Stimulated activated CD4-positive, alpha-beta T cell treated with anti-CD3 and anti-CD28 coated beads, Interleukin-1b, Interleukin-23, amount 100 ng/mL, for 48 hours (primary cell): Measurements from ENCODE around the gene CCNG1.
"Not testable (repeated sequence)": the region's sequence is repeated elsewhere in the genome, so short reads cannot be mapped to it uniquely, and the experiment has no call there.

Experiments
- DNase-seq: peaks from one replicate; pipeline ENCODE4 v3.0.0-alpha.2; 2020

CCNG1 gene, protein sequence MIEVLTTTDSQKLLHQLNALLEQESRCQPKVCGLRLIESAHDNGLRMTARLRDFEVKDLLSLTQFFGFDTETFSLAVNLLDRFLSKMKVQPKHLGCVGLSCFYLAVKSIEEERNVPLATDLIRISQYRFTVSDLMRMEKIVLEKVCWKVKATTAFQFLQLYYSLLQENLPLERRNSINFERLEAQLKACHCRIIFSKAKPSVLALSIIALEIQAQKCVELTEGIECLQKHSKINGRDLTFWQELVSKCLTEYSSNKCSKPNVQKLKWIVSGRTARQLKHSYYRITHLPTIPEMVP

DNA sequence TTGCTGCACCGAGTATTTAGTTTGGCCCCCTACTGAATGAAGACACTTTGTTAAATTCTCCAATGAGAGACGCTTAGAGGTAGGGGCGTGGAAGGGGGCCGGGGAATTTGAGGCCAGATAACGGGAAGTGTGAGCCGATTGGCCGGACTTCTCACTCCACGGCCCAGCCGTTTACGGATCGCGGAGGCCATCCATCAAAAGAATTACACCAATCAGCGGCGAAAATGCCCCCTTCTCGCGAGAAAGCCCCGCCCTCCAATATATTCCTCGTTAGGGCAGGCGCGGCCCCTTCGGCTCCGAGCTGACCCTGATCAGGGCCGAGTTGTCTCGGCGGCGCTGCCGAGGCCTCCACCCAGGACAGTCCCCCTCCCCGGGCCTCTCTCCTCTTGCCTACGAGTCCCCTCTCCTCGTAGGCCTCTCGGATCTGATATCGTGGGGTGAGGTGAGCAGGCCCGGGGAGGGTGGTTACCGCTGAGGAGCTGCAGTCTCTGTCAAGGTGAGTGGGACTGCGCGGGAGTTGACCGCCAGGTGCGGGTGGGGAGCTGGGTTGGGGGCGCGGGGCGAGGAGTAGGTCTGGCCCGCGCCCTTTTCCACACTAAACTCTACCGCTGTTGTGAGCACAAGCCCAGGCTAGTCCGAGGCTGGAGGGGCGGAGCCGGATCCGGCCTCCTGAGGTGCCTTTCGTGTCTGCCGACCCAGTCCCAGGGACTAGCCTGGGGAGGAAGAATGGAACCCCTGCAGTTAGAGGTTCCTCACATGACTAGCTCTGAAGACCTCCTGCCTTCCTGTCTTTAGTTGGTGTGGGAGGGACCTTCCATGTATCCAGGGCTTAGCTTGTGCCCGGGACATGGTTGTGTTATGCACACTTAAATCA is at the start of gene CCNG1:
Gene CCNG1, plus strand, starts transcription at position 287 of the 874 bp plus-strand sequence. CDS start 1,662 bp downstream, outside the sequence.
- DNase-seq, result peak; percentile 90

DNA sequence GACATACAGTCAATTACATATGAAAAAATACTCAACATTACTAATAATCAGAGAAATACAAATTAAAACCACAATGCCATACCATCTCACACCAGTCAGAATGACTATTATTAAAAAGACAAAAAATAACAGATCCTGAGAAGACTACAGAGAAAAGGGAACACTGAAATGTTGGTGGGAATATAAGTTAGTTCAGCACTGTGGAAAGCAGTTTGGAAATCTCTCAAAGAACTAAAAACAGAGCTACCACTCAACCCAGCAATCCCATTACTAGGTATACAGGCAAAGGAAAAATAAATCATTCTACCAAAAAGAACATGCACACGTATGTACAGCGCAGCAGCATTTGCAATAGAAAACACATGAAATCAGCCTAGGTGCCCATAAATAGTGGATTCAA is 41.6 kb upstream of the CCNG1 start:
- DNase-seq, result no peak

DNA sequence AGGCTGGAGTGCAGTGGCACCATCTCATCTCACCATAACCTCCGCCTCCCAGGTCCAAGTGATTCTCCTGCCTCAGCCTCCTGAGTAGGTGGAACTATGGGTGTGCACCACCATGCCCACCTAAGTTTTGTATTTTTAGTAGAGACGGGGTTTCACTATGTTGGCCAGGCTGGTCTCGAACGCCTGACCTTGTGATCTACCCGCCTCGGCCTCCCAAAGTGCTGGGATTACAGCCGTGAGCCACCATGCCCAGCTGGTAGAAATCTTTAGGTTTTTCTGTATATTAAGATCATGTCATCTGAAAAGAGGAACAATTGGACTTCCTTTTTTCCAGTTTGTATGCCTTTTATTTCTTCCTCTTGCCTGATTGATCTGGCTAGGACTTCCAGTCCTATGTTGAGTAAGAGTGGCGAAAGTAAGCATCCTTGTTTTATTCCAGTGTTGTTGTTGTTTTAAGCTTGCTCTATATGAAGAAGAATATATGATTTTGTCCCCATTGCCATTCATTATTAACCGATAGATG is 40.5 kb upstream of the CCNG1 start:
- not testable (repeated sequence) for DNase-seq

DNA sequence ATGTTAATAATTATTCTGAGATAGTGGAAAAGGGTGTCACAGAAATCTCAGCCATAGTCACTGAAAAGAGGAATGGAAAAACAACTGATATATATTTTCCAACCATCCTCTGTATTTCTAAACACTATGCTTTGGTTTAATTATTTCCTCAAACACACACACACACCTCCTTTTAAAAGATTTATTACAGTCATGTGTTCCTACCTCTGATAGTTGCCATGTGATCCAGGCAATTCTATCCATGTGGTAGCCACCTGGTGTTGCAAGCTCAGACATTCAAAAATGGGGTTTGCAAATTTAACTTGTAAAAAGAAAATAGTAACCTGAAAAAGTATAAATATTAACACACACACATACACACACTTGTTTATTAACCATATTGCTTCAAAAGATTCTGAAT is 40.0 kb upstream of the CCNG1 start:
- no peak for DNase-seq

DNA sequence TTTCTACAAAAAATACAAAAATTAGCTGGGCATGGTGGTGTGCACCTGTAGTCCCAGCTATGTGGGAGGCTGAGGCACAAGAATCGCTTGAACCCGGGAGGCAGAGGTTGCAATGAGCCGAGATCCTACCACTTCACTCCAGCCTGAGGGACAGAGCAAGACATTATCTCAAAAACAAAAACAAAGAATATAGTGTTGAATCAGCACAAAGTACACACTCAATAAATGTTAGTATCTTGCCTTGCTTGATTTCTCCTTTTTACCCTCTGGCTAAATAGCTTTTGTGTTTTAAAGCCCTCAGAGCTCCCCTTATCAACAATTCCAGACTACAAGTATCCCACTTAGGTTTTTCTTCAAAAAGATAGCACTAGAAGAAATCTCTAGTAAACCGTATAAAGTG is 37.5 kb upstream of the CCNG1 start:
- DNase-seq, result no peak

DNA sequence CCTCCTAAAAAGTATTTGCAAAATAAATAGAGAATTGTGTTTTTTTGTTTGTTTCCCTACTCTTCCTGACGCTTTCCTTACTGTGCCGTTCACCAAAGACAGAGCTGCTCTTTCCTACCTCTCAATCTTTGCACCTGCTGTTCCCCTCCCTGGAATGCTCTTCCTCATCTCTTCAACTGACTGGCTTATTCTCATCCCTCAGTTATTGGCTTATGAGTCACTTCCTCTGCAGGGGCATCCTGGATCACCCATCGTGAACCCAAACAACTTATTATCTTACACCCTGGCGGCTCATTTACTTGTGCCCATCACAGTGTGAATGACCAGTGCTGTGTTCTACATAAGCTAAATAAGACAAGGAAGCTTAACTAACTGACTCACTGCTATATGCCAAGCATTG is 36.1 kb upstream of the CCNG1 start:
- DNase-seq, result no peak

DNA sequence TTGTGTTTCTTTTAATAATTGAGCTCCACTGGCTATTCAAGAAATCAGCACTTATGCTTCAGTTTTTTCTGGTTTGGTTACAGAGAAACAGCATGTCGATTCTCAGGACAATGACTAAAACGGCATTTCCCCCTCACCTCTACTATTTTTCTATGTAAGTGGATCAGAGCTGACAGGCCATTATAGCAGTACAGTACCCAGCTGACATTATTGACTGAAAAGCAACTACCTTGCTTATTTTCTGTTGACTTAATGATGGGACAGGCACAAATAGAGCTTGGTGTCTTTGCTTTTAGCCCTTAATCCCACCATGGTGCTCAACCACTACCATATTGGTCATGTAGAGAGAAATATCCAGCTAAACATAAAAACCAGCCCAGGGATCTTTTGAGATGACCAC is 35.4 kb upstream of the CCNG1 start:
- no peak for DNase-seq

DNA sequence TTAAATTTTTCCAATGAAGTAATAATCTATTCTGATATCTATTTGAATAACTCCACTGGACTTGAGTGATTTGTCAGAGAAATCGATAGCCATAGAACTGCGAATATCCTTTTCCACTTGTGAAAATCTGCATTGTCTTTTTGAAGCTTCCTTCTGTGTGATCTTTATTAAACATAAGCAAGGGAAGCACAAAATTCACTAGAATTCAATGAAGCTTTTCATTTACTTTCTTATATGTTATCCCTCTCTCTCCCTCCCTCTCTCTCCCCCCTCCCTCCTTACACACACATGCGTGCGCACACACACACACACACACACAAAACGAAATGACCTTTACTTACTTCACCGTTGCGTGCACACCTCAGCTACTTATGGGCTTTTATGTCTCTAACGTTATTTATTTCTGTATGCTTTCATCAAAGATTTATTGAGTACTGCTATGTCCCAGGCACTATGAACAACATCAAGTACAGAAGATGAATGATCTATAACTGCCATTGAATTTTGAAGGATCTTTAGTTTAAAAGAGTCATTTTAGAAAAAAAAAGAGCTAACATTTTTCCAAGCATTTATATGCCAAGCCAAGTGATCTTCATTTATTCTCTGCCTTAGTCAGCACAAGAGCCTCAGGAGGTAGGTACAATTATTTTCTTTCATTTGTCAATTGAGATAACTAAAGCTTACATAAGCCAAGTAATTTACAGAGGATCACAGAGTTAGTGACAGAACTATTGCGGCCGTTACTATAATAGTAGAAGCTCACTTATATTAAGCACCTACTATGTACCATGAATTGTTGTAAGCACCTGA is 32.8 kb upstream of the CCNG1 start:
- DNase-seq, result no peak

DNA sequence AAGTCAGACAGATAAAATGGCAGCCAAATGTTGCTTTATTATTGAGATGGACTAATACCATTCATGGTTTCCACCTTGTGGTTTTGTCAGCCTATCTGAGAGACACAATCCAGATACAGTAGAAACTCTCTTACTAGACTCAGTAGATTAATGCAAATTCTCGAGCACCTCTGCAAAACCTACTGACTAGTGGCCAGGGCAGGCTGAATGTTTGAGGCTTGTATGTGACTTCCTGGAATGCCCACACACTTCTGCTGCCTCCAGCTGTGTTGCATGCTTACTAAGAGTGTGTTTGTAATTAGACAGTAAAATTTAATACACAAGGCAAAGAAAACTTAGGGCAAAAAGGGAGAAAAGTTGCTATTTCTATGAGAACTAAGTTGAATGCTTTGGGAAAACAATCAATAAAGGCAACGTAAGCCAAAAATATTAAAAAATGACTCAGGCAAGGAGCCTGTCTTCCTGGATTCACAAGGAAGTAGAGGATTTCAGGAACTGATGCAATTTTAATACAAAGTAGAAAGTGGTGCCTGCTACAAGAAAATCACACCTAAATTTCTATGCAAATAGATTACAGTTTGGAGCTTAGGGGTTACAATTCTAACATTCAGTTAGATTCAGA is 30.2 kb upstream of the CCNG1 start:
- DNase-seq, result no peak

DNA sequence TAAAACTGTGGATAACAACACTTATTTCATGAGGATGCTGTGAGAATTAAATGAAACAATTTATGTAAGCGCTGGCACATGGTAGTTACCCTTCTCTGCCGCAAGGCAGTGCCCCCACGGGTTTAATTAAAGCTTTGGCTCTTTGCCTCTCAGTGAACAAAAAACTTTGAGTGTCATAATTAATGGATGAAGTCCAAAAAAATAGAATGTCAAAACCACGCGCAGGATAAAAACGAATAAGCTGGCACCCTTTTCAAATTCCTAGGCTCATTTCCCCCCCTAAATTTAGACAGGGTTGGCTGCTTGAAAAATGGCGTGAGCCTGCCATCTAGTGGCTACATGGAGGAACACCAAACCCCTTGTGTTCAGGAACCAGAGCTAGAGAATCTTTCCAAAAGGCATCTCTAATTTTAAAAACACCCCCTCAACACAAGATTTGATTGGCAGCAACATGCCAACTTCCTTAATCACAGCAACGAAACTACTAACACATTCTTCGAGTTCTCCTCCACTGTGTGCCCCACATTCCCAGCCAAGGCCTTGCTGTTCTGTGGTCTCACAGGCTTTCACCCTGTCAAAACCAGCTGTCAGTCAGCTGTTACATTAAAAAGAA is 29.0 kb upstream of the CCNG1 start:
- peak; percentile 43 for DNase-seq

DNA sequence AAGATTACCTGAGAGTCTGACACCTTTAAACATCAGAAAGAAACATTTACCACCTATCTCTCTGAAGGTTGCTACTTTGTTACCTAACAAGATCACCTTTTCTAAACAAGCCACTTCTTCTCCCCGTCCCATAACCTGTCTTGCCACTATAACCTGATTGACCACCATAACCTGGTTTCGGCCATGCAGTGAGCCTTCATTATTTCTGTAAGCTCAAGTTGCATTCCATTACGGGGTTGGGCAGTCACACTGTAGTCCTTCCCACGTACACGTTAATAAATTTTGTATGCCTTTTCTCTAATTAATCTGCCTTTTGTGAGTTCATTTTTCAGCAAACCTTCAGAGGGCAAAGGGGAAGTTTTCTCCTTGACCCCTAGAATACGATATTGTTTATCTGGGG is 28.0 kb upstream of the CCNG1 start:
- DNase-seq, result no peak

DNA sequence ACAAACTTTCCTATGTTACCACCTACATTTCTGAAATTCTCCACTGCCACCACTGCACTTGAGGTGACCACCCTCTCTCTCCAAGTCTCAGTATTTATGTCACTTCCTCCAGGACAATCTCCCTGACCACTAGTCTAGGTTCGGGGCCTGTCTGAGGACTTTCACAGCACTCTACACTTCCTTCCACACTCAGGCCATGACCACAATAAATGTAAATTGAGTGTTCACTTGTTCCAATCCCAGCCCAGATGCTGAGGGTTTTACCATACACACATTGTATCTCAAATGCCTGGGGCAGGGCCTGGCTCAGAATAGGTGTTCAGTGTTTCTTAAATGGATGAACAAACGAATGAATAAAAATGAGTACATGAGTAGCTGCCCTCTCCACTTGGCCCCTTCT is 26.9 kb upstream of the CCNG1 start:
- no peak for DNase-seq

DNA sequence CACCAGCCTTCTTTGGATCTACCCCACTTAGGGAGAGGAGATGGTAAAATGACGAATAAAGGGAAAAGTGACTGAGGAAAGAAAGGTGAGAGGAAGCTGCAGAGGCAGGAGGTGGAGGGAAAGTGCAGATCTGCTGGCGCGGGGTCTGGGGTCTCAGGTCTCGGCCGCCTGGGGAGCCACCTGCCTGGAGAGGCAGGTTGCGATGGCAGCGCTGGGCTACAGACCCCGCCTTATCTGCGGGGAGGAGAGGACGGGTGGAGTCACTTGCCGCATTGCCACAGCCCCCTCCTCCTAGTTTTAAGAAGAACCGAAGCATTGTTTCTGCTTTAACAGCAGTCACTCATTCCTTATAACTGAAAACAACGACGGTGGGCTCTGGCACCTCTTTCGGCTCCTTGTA is 21.7 kb upstream of the CCNG1 start:
- DNase-seq, result not testable (repeated sequence)

DNA sequence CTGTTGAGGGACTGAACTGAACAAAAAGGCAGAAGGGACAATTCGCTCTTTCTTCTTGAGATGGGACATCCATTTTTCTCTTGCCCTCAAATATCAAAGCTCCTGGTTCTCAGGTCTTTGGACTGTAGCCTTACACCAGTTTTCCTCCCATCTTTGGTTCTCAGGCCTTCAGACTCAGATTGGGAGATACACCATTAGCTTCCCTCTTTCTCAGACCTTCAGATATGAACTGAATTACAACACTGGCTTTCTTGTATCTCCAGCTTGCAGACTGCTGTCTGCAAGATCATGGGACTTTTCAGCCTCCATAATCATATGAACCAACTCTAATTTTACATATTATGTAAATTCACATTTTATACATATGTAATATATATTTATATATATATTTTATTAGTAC is 12.6 kb upstream of the CCNG1 start:
- DNase-seq, result no peak

DNA sequence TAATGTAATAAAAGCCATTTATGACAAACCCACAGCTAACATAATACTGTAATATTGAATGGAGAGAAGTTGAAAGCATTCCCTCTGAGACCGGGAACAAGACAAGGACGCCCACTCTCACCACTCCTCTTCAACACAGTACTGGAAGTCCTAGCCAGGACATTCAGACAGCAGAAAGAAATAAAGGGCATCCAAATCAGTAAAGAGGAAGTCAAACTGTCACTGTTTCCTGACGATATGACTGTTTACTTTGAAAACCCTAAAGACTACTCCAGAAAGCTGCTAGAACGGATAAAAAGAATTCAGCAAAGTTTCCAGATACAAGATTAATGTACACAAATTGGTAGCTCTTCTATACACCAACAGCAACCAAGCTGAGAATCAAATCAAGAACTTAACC is 11.3 kb upstream of the CCNG1 start:
- not testable (repeated sequence) for DNase-seq

DNA sequence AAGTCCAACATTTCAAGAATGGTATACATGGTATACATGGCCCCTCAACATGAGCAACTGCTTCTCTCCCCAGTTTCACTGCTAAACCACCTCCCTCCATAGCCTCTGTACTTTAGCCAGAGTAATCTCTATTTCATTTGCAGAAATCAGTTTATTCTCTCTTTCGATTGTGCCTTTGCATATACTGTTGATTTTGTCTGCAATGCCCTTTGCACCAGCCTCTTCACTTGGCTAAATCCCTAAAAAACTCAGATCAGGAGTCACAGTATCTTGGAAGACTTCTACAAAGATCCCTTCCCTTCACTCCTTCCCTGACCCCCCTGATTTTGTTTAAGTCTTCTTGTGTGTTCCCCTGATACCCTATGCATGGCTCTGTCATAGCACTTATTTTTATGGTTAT is 4.9 kb upstream of the CCNG1 start:
- no peak for DNase-seq

DNA sequence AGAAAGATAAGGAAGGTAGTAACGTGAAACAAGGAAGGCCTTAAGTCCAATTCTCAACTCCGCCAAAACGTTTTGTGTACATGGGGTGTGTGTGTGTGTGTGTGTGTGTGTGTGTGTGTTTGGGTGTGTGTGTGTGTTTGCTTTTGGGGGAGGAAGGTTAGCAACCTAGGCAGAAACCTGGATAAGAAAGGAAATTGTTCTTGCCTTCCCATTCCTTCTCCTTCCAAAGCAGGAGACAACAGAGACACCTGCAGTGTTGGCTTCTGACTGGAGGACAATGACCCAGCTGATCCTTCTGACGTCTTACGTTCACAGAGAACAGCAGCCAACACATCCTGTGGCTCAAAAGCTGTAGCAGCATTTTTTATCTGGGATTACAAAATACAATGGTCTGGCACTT is 4.1 kb upstream of the CCNG1 start:
- no peak for DNase-seq

DNA sequence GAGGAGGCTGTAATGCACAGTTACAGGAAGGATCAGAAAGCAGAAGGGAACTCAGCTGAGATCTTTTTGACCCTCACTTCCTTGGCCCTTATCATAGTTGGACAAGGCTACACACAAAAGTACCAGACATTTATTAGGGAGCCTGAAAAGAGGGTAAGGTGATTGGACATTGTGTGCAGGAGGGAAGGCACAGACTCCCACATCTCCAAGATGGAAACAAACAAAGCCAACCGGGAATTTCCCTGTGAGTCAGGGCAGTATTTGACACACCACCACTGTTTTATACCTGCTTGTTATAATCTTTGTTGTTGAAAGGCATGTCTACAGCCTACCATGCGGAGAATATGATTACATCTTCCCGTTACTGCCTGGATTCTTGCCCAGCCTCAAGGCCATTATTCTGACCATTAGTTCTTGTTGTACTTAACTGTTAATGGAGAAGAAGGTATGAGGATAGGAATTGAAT is 3.0 kb upstream of the CCNG1 start:
- DNase-seq, result peak; percentile 20

DNA sequence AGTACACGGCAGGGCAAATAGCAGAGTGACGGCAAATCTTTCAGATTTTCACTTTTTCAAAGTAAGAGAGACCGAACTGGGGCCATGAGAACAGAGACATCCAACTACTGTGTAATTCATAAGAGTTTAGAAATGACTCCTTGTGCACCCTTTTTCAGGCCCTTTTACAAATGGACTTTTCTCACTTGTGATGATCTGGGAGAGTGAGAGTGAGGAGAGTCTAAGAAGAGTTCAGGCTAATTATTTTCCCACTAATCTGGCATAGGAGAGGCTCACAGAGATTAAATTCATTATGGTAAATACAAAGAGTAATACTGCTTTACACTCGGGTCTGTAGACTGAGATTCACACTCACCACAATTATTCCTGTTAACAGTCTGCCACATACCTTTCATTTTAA is 880 bp upstream of the CCNG1 start:
- no peak for DNase-seq

DNA sequence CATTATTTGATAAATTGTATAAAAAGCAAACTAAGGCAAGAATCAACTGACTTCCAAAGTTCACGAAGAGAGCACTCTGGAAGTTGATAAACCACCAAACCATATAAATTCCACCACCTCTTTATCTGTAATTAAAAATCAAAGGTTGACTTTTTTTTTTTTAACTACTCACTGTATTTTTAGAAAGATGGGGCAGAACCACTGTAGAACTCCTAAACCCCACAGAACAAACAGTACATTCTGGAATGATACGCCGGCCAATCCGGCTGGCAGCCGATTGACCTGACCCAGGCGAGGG is 435 bp upstream of the CCNG1 start:
- no peak for DNase-seq

DNA sequence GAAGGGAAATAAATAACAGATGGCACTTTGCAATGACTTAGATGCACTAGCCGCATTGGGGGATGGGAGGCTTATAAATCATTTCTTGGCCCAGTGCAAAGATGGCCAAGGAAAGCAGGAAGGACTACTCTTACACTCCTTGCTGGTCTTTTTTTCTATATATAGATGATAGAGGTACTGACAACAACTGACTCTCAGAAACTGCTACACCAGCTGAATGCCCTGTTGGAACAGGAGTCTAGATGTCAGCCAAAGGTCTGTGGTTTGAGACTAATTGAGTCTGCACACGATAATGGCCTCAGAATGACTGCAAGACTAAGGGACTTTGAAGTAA is 1.7 kb downstream of the CCNG1 start:
- DNase-seq, result no peak

DNA sequence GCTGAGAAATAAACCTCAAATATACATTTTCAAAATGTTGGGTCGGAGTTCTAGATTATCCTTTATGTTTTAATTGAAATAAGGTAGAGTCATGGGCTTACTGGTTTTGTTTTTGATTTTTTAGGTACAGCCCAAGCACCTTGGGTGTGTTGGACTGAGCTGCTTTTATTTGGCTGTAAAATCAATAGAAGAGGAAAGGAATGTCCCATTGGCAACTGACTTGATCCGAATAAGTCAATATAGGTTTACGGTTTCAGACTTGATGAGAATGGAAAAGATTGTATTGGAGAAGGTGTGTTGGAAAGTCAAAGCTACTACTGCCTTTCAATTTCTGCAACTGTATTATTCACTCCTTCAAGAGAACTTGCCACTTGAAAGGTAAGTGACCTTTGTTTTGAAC is 3.6 kb downstream of the CCNG1 start:
- no peak for DNase-seq

DNA sequence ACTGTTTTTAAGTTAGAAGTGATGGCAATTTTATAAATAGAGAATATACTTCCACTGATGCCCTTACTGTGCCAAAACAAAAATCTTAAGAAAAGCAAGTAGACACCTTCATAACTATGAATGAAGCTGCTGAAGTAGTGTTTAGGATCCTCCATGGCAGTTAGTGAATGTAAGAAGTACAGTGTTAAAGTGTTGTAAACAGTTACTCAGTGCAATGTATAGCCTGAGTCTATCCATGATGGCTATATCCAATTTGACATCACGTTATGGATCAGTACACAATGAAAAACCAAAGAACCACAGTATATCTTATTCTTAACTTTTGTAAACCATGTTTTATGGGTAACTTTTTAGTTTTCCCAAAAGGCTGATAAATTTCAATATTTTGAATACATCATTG is 7.1 kb downstream of the CCNG1 start:
- no peak for DNase-seq
